HepG2 (cell line): ENCODE data around the gene PLS1. TPM values are rescaled to one million over a fixed set of nuclear protein-coding genes. Genes with fewer than 3 reads are reported as not detected.

Source experiments
- JUNB ChIP-seq: sonication (generic); formaldehyde crosslinking; IDR thresholded peaks from 2 replicates; pipeline ENCODE4 v1.8.0; 2022; ENCODE audit warnings: missing genetic modification reagents, mild to moderate bottlenecking, borderline replicate concordance
- MED1 ChIP-seq: sonication (generic); formaldehyde crosslinking; IDR thresholded peaks from 2 replicates; pipeline ENCODE4 v1.4.0; 2020; ENCODE audit warnings: missing genetic modification reagents
- PHF8 ChIP-seq: sonication (generic); formaldehyde crosslinking; IDR thresholded peaks from 2 replicates; pipeline ENCODE4 v1.5.0; 2020; ENCODE audit warnings: missing genetic modification reagents
- STAT6 ChIP-seq: sonication (generic); formaldehyde crosslinking; IDR thresholded peaks from 2 replicates; pipeline ENCODE4 v1.4.0; 2020; ENCODE audit warnings: missing genetic modification reagents, mild to moderate bottlenecking, borderline replicate concordance
- THYN1 ChIP-seq: sonication (generic); formaldehyde crosslinking; IDR thresholded peaks from 2 replicates; pipeline ENCODE4 v1.8.1; 2023; ENCODE audit warnings: low read depth, mild to moderate bottlenecking, moderate library complexity, missing genetic modification reagents, borderline replicate concordance
- TRIM24 ChIP-seq: sonication (generic); formaldehyde crosslinking; IDR thresholded peaks from 2 replicates; pipeline ENCODE4 v1.8.0; 2022; ENCODE audit warnings: mild to moderate bottlenecking, missing genetic modification reagents
- ZBTB33 ChIP-seq: sonication (generic); formaldehyde crosslinking; IDR thresholded peaks from 2 replicates; pipeline ENCODE4 v1.4.0; 2020; ENCODE audit warnings: missing genetic modification reagents
- ZFP36L1 ChIP-seq: sonication (generic); formaldehyde crosslinking; IDR thresholded peaks from 2 replicates; pipeline ENCODE4 v1.8.0; 2022; ENCODE audit warnings: mild to moderate bottlenecking, missing genetic modification reagents, moderate library complexity
- ZFP41 ChIP-seq: sonication (generic); formaldehyde crosslinking; IDR thresholded peaks from 2 replicates; pipeline ENCODE4 v1.4.0; 2020; ENCODE audit warnings: mild to moderate bottlenecking, missing genetic modification reagents, borderline replicate concordance
- ZFP82 ChIP-seq: sonication (generic); formaldehyde crosslinking; IDR thresholded peaks from 2 replicates; pipeline ENCODE4 v1.5.1; 2020; ENCODE audit warnings: mild to moderate bottlenecking, missing genetic modification reagents, borderline replicate concordance
- ZFX ChIP-seq: sonication (generic); formaldehyde crosslinking; IDR thresholded peaks from 2 replicates; pipeline ENCODE4 v1.4.0; 2020; ENCODE audit warnings: mild to moderate bottlenecking, low read depth, missing genetic modification reagents, moderate library complexity
- ZNF136 ChIP-seq: sonication (generic); formaldehyde crosslinking; IDR thresholded peaks from 2 replicates; pipeline ENCODE4 v1.8.1; 2022; ENCODE audit warnings: low read depth, mild to moderate bottlenecking, moderate library complexity, missing genetic modification reagents
- ZNF276 ChIP-seq: sonication (generic); formaldehyde crosslinking; IDR thresholded peaks from 2 replicates; pipeline ENCODE4 v1.4.0; 2020; ENCODE audit warnings: mild to moderate bottlenecking, low read depth, missing genetic modification reagents
- ZNF557 ChIP-seq: sonication (generic); formaldehyde crosslinking; IDR thresholded peaks from 2 replicates; pipeline ENCODE4 v1.4.0; 2020; ENCODE audit warnings: missing genetic modification reagents
- ZNF607 ChIP-seq: sonication (generic); formaldehyde crosslinking; IDR thresholded peaks from 2 replicates; pipeline ENCODE4 v1.5.1; 2020; ENCODE audit warnings: missing genetic modification reagents, mild to moderate bottlenecking, borderline replicate concordance
- ZNF7 ChIP-seq: IDR thresholded peaks from 2 replicates; pipeline ENCODE4 v1.6.1; 2016; ENCODE audit warnings: missing biosample characterization, missing genetic modification reagents
- ZSCAN22 ChIP-seq: sonication (generic); formaldehyde crosslinking; IDR thresholded peaks from 2 replicates; pipeline ENCODE4 v1.4.0; 2020; ENCODE audit warnings: mild to moderate bottlenecking, missing genetic modification reagents
- ZSCAN9 ChIP-seq: IDR thresholded peaks from 2 replicates; pipeline ENCODE4 v1.6.1; 2016; ENCODE audit warnings: borderline replicate concordance
- ZUFSP ChIP-seq: sonication (generic); formaldehyde crosslinking; IDR thresholded peaks from 2 replicates; pipeline ENCODE4 v1.9.0; 2021; ENCODE audit warnings: missing genetic modification reagents, mild to moderate bottlenecking, borderline replicate concordance
- polyA plus RNA-seq, 8 experiments: library from polyadenylated mRNA; depleted of rRNA in 3 of 8; stranded (reverse) in 7 of 8; unstranded in 1 of 8; fragments of >200 nt; fragmentation: Illumina TruSeq in 4 of 8; extraction: Trizol in 4 of 8; gene quantifications; 2 replicates each; pipeline versions ENCODE4 v1.2.1 to v1.2.3, GENCODE V29; 2011 to 2016; ENCODE audit warnings: low read depth in 4 of 8, missing spikeins in 1 of 8, mixed read lengths in 1 of 8; ENCODE audit not compliant: insufficient read depth in 1 of 8
- total RNA-seq, 5 experiments: library from RNA; depleted of rRNA; stranded (reverse); fragments of >200 nt; fragmentation: Illumina TruSeq; extraction: Trizol; gene quantifications; 2 replicates each; pipeline ENCODE4 v1.2.3, GENCODE V29; 2016; ENCODE audit warnings: low read depth in 1 of 5
- TF ChIP-seq, protein P1 (sequence below): sonication (generic); formaldehyde crosslinking; IDR thresholded peaks from 2 replicates; pipeline ENCODE4 v1.5.0; 2020; ENCODE audit warnings: missing genetic modification reagents

Gene PLS1
- total and polyA plus RNA-seq, 2 of the 13 experiments (the other 11 are each of a cell fraction or from before 2014, with no cell fraction given): 11.2 to 21.1 TPM

DNA sequence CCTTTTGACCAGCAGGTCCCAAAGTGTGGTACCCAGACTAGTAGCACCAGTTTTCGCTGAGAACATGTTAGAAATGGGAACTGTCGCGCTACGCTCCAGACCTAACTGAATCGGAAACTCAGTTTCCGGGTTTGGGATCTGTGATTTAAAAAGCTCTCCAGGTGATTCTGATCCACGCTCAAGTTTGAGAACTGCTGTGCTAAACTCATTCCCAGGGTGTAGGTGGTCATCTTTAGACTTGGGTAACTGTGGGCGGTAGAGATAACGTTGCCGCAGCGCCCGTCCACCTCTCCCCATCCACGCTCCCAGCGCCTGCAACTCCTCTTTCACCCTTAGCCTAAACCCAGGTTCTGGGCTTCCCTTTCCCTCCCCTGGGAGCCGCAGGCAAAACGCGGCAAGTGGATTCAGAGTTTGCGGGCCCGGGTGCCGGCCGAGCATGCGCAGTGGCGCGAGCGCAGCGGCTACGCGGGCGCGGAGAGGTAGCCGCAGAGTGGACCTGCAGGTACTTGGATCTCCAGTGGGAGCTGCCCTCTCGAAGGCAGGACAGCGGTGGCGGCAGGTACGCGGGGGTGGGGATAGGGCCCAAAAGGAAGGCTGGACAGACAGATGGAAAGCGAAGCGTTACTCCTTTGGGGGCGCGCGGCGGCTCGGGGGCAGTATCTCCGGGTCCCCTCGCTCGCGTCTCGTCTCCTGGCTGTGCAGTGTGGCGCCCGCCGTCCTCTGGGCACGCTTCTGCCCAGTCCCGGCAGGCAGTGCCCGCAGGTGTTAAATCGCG, at the start of gene PLS1 (continued):
- TF ChIP-seq ZFP82 (CRISPR knock-in tag): peak; percentile 96
- TF ChIP-seq ZNF557 (CRISPR knock-in tag): 0 out of 2 replicates have a peak, but pooled peaks have one; percentile 43
- peak; percentile 94 for TF ChIP-seq ZNF136
- peak; percentile 98 for TF ChIP-seq ZNF607 (CRISPR knock-in tag)
- TF ChIP-seq ZSCAN9 (CRISPR knock-in tag): no peak; the same call in 1 of the 2 replicates
- peak; percentile 29; the same call in 1 of the 2 replicates for TF ChIP-seq ZBTB33 (CRISPR knock-in tag)
- TF ChIP-seq ZNF7: no peak
- peak; percentile 91; the same call in 1 of the 2 replicates for TF ChIP-seq ZFP41 (CRISPR knock-in tag)
- 0 out of 2 replicates have a peak, but pooled peaks have one; percentile 55 for TF ChIP-seq STAT6
- no peak for TF ChIP-seq ZFP36L1
- TF ChIP-seq ZNF276 (CRISPR knock-in tag): no peak; the same call in 1 of the 2 replicates
- TF ChIP-seq MED1 (CRISPR knock-in tag): peak; percentile 69
- no peak for TF ChIP-seq JUNB (CRISPR knock-in tag)
- TF ChIP-seq PHF8 (CRISPR knock-in tag): peak; percentile 83
- TF ChIP-seq ZSCAN22 (CRISPR knock-in tag): no peak
- TF ChIP-seq, protein P1, sequence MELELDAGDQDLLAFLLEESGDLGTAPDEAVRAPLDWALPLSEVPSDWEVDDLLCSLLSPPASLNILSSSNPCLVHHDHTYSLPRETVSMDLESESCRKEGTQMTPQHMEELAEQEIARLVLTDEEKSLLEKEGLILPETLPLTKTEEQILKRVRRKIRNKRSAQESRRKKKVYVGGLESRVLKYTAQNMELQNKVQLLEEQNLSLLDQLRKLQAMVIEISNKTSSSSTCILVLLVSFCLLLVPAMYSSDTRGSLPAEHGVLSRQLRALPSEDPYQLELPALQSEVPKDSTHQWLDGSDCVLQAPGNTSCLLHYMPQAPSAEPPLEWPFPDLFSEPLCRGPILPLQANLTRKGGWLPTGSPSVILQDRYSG (CRISPR knock-in tag): no peak
- TF ChIP-seq ZUFSP (CRISPR knock-in tag): no peak
- TF ChIP-seq ZFX: peak; percentile 71
- no peak for TF ChIP-seq TRIM24 (CRISPR knock-in tag)
- TF ChIP-seq THYN1 (CRISPR knock-in tag): no peak
